ENCODE measurements around the gene PDZRN4.
"Not testable (repeated sequence)": the region's sequence is repeated elsewhere in the genome, so short reads cannot be mapped to it uniquely, and the experiment has no call there.

The PDZRN4 gene

GRCh38 chr12:41604830-41605229 is 416.7 kb downstream of the PDZRN4 start:
- no peak for TF ChIP-seq CTCF (IDR thresholded peaks at IDR 0.05; ENCODE audit: control insufficient read depth, extremely low read depth, insufficient read depth)
- no peak for DNase-seq (ENCODE audit: low read depth)

GRCh38 chr12:41605545-41606305 is 417.6 kb downstream of the PDZRN4 start:
- TF ChIP-seq CTCF (IDR thresholded peaks at IDR 0.05; ENCODE audit: control insufficient read depth, extremely low read depth, insufficient read depth), result no peak
- H3K4me3 ChIP-seq (ENCODE audit: low read depth, low read length), result no peak overlapping the region
- DNase-seq (ENCODE audit: low read depth), result no peak

More at GRCh38 chr12:41604830-41605229, 416.7 kb downstream of the PDZRN4 start:
- no peak overlapping the region for H3K4me3 ChIP-seq (ENCODE audit: low read depth, low read length)

DNA sequence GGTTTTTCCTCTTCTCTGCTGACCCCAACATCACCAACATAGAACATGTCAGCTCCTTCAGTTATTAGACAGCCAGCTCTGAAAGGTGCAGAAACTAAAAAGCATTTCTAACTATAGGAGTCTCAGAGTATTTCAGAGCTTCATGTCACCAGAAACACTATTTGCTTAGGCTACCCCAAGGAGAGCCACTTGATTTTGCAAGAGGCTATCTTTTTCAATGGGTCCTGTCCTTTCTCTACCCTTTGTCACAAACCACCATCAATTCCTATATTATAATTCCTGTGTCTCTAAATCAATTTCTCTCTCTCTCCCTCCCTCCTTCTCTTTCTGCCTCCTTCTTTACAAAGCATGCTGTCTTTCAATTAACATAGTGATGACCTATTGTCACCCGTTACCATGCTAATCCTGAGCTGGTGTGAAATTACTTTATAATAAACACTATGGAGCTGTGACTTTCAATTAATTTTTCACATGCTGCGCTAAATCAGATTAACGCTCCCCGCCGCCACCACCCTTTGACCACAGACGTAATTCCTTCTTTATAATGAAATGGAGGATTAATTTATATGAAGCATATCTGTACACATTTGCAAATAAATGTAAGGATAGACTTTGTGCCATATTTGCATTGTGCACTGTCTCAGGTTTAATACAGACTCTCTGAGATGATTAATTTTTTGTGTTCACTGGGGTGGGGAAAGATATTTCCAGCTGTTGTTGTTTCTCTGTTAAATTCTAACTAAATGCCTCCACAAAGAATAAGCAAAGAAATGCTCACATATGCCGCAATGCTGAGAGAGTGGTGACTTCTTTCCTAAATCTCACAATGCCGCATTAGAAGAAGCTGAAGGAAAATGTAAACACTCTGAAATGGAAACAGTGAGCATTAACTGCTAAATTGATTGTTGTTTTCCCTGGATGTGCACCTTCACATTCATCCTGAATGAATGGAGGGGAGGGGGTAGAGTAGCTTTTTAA is 418.6 kb downstream of the PDZRN4 start:
- no peak for TF ChIP-seq CTCF (IDR thresholded peaks at IDR 0.05; ENCODE audit: control insufficient read depth, extremely low read depth, insufficient read depth)
- no peak for DNase-seq (ENCODE audit: low read depth)
- H3K4me3 ChIP-seq (ENCODE audit: low read depth, low read length), result no peak overlapping the region

DNA sequence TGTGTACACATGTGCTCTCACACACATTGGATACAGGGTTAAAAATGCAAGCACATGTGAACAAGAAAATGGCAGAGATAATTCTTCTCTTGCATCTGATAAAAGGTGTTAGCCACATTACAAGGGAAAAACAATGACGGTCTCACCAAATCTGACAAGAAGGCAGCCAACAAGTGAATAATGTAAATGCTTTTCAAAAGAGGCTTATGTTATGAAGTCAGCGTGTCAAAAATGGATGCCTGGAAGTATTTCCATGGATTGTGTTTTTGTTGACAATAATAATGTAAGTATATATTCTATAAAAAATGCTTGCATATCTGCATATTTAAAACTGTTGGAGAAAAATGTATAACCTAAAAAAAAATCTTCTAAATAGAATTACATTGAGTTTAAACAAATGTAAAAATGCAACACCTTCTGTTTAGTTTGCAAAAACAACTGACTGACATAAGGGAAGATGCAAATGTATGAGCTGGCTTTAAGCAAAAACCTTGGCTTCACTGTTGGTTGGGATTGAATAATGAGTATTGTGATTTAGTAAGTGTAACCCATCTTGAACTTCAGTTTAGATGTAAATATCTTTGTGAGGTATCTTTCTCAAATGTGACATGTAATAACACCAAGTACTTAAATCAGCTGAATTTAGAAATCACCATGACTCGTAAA is 424.9 kb downstream of the PDZRN4 start:
- no peak for DNase-seq (ENCODE audit: low read depth)
- TF ChIP-seq CTCF (IDR thresholded peaks at IDR 0.05; ENCODE audit: control insufficient read depth, extremely low read depth, insufficient read depth), result no peak

DNA sequence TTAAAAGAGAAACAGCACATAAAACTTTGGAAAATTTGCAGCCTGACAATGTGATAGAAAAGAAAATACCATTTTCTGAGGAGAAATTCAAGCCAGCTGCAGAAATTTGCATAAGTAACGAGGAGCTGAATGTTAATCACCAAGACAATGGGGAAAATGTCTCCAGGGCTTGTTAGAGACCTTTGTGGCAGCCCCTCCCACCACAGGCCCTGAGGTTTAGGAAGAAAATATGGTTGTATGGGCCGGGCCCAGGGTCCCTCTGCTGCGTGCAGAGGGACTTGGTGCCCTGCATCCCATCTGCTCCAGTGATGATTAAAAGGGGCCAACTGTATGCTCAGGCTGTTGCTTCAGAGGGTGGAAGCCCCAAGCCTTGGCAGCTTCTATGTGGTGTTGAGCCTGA is 427.1 kb downstream of the PDZRN4 start:
- not testable (repeated sequence) for DNase-seq (ENCODE audit: low read depth); H3K4me3 ChIP-seq (ENCODE audit: low read depth, low read length)

More for the DNA sequence above, 424.9 kb downstream of the PDZRN4 start:
- H3K4me3 ChIP-seq (ENCODE audit: low read depth, low read length), result no peak overlapping the region

GRCh38 chr12:41619705-41620104 is 431.6 kb downstream of the PDZRN4 start:
- no peak overlapping the region for H3K4me3 ChIP-seq (ENCODE audit: low read depth, low read length)
- no peak for DNase-seq (ENCODE audit: low read depth)
- no peak for TF ChIP-seq CTCF (IDR thresholded peaks at IDR 0.05; ENCODE audit: control insufficient read depth, extremely low read depth, insufficient read depth)

DNA sequence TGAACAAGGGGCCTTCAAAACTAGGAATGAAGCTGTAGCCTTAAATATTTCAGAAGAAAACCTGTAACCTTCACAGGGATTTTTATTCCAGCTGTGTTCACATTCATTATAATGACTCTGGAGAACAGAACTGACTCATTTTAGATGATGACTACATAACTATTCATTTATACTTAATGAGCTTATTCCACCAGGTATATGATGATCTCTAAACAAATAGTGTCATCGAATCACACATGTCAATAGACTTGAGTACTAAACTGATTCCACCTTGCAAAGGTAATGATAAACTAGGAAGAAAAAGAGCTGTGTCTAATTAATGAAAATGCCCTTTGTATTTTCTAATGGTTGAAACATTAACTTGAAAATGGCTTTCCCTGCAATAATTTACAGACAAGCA is 433.2 kb downstream of the PDZRN4 start:
- no peak for DNase-seq (ENCODE audit: low read depth)
- H3K4me3 ChIP-seq (ENCODE audit: low read depth, low read length), result no peak overlapping the region
- TF ChIP-seq CTCF (IDR thresholded peaks at IDR 0.05; ENCODE audit: control insufficient read depth, extremely low read depth, insufficient read depth), result no peak

Measured in LNCaP clone FGC (cell line).